SK-N-SH treated with all-trans-retinoic acid at 6 μM for 48 hours (cell line): ENCODE results near the gene KRT78.

ENCODE experiments used
- ARNTL ChIP-seq: fragments of 450-650 bp; formaldehyde crosslinking; IDR thresholded peaks from 2 replicates; pipeline ENCODE4 v1.5.0; 2020; ENCODE audit warnings: low read depth, mild to moderate bottlenecking, moderate library complexity, borderline replicate concordance
- CSDC2 ChIP-seq: fragments of 250-450 bp; sonication (Bioruptor Pico); IDR thresholded peaks from 2 replicates; pipeline ENCODE4 v1.5.0; 2020; ENCODE audit warnings: mild to moderate bottlenecking, moderate library complexity
- ESRRG ChIP-seq: fragments of 250-450 bp; sonication (Bioruptor Pico); IDR thresholded peaks from 2 replicates; pipeline ENCODE4 v1.6.1; 2021; ENCODE audit warnings: mild to moderate bottlenecking
- ISL1 ChIP-seq: fragments of 250-450 bp; sonication (Bioruptor Pico); IDR thresholded peaks from 2 replicates; pipeline ENCODE4 v2.1.2; 2022; ENCODE audit warnings: mild to moderate bottlenecking, moderate library complexity
- PPARA ChIP-seq: fragments of 250-450 bp; sonication (Bioruptor Pico); IDR thresholded peaks from 2 replicates; pipeline ENCODE4 v1.5.0; 2020; ENCODE audit warnings: mild to moderate bottlenecking, borderline replicate concordance
- SNAI2 ChIP-seq: fragments of 250-450 bp; sonication (Bioruptor Pico); IDR thresholded peaks from 2 replicates; pipeline ENCODE4 v1.5.0; 2020; ENCODE audit warnings: mild to moderate bottlenecking, moderate library complexity
- TOX ChIP-seq: fragments of 250-450 bp; sonication (Bioruptor Pico); IDR thresholded peaks from 2 replicates; pipeline ENCODE4 v1.8.0; 2021; ENCODE audit warnings: mild to moderate bottlenecking, moderate library complexity, borderline replicate concordance
- ZFP3 ChIP-seq: fragments of 250-450 bp; sonication (Bioruptor Pico); IDR thresholded peaks from 2 replicates; pipeline ENCODE4 v1.5.0; 2020; ENCODE audit warnings: mild to moderate bottlenecking, moderate library complexity
- ZFP30 ChIP-seq: fragments of 450-650 bp; formaldehyde crosslinking; IDR thresholded peaks from 2 replicates; pipeline ENCODE4 v1.5.0; 2022; ENCODE audit warnings: mild to moderate bottlenecking, moderate library complexity
- ZNF70 ChIP-seq: fragments of 450-650 bp; formaldehyde crosslinking; IDR thresholded peaks from 2 replicates; pipeline ENCODE4 v1.5.0; 2020; ENCODE audit warnings: mild to moderate bottlenecking, moderate library complexity
- TF ChIP-seq, protein P1 (sequence below): fragments of 250-450 bp; sonication (Bioruptor Pico); IDR thresholded peaks from 2 replicates; pipeline ENCODE4 v1.8.0; 2020; ENCODE audit warnings: mild to moderate bottlenecking, moderate library complexity, borderline replicate concordance

DNA sequence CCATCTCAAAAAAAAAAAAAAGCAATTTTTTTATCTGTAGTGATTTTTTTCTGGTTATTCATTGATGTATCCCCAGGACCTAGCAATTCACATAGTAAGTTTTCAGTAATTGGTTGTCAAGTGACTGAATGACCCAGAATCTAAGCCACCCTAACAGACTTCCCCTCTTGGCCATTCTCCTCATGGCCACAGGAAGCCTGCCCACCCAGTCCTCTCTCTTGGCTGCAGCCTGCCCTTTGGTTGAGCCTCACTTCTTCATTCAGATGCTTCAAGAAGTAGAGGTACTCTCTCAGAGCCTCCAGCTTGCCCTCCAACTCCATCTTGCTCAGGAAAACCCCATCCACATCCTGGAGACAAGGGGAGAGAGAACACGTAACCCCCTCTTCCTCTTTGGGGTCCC, 2.8 kb downstream of the KRT78 start:
- TF ChIP-seq, protein P1, sequence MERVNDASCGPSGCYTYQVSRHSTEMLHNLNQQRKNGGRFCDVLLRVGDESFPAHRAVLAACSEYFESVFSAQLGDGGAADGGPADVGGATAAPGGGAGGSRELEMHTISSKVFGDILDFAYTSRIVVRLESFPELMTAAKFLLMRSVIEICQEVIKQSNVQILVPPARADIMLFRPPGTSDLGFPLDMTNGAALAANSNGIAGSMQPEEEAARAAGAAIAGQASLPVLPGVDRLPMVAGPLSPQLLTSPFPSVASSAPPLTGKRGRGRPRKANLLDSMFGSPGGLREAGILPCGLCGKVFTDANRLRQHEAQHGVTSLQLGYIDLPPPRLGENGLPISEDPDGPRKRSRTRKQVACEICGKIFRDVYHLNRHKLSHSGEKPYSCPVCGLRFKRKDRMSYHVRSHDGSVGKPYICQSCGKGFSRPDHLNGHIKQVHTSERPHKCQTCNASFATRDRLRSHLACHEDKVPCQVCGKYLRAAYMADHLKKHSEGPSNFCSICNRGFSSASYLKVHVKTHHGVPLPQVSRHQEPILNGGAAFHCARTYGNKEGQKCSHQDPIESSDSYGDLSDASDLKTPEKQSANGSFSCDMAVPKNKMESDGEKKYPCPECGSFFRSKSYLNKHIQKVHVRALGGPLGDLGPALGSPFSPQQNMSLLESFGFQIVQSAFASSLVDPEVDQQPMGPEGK (CRISPR knock-in tag): no peak
- TF ChIP-seq ZFP3 (CRISPR knock-in tag) (no peak), ARNTL (CRISPR knock-in tag) (no peak), CSDC2 (CRISPR knock-in tag) (no peak), TOX (no peak), ESRRG (CRISPR knock-in tag) (no peak), ISL1 (no peak), SNAI2 (no peak), ZFP30 (CRISPR knock-in tag) (no peak), ZNF70 (CRISPR knock-in tag) (no peak), PPARA (CRISPR knock-in tag) (no peak)
